Tibial nerve (tissue), 4 donors: Measurements from ENCODE around the gene SLC25A10. TPM values are rescaled to one million over a fixed set of nuclear protein-coding genes. Genes with fewer than 3 reads are reported as not detected.

ENCODE experiments used
- DNase-seq, 2 donors: peaks; one replicate each; pipeline ENCODE4 v3.0.0-alpha.2; 2019; ENCODE audit warnings: low spot score in 2 of 2
- H3K27ac ChIP-seq, 4 donors: fragments of 200-600 bp; sonication (generic) in 3 of 4; one replicate each; pipeline ENCODE4 v1.5.1; 2017 to 2019; ENCODE audit warnings: mild to moderate bottlenecking in 1 of 4
- H3K27me3 ChIP-seq, 2 donors: fragments of 200-600 bp; sonication (generic) in 1 of 2; one replicate each; pipeline versions ENCODE4 v1.5.1 to v1.6.0; 2017 to 2019
- H3K36me3 ChIP-seq, 3 donors: fragments of 200-600 bp; sonication (generic); one replicate each; pipeline ENCODE4 v1.5.1; 2018 to 2019
- H3K4me1 ChIP-seq, 4 donors: fragments of 200-600 bp; sonication (generic) in 3 of 4; one replicate each; pipeline ENCODE4 v1.5.1; 2017 to 2019
- H3K4me3 ChIP-seq, 4 donors: fragments of 200-600 bp; sonication (generic) in 3 of 4; one replicate each; pipeline ENCODE4 v1.5.1; 2017 to 2019; ENCODE audit warnings: mild to moderate bottlenecking in 1 of 4, moderate library complexity in 1 of 4
- H3K9me3 ChIP-seq, 4 donors: fragments of 200-600 bp; sonication (generic) in 3 of 4; one replicate each; pipeline ENCODE4 v1.5.1; 2017 to 2019
- EP300 ChIP-seq, 2 donors: sonication (generic); formaldehyde crosslinking; IDR thresholded peaks; one replicate each; pipeline ENCODE4 v1.6.1; 2017; ENCODE audit warnings: antibody characterized with exemption in 2 of 2, mild to moderate bottlenecking in 1 of 2
- POLR2A ChIP-seq, 2 donors: fragments of 450-650 bp; IDR thresholded peaks; one replicate each; pipeline ENCODE4 v1.6.1; 2017; ENCODE audit warnings: antibody characterized with exemption in 2 of 2, mild to moderate bottlenecking in 2 of 2, moderate library complexity in 2 of 2
- WGBS, 2 donors: methylation state at CpG; one replicate each; pipeline ENCODE4 v1.1.5; 2018; 5-methylcytosine and 5-hydroxymethylcytosine counted together
- total RNA-seq, 4 donors: library from RNA; depleted of rRNA; stranded (reverse); fragments of >200 nt; gene quantifications; one replicate each; pipeline ENCODE4 v1.1.0, GENCODE V29; 2016
- TF ChIP-seq, protein P1 (sequence below), 5 experiments: fragments of 200-600 bp in 3 of 5; fragments of 450-650 bp in 2 of 5; sonication (generic) in 3 of 5; IDR thresholded peaks; one replicate each; pipeline ENCODE4 v1.5.1; 2016 to 2019; ENCODE audit warnings: antibody characterized with exemption in 5 of 5, mild to moderate bottlenecking in 3 of 5, moderate library complexity in 2 of 5

Gene SLC25A10
- total RNA-seq, 4 donors from 2014 or later: 10.8 to 32.1 (median 22.6) TPM

- WGBS, 2 donors: 92 to 95% methylated on average over 17 to 39 of the region's 41 CpGs
- Histone ChIP-seq H3K36me3 (peaks cover 0 to 71% (median 39%) of the 10 kb centered on the region in 3 donors), H3K4me1 (peaks cover 0 to 27% (median 17%) of the 10 kb centered on the region in 4 donors), H3K27ac (no peak overlapping the region), H3K9me3 (no peaks in the 10 kb centered on the region), H3K27me3 (no peaks in the 10 kb centered on the region), H3K4me3 (no peak overlapping the region)
- TF ChIP-seq EP300 (IDR thresholded peaks at IDR 0.05) (no peak), POLR2A (IDR thresholded peaks at IDR 0.05) (no peak)
- TF ChIP-seq, protein P1, sequence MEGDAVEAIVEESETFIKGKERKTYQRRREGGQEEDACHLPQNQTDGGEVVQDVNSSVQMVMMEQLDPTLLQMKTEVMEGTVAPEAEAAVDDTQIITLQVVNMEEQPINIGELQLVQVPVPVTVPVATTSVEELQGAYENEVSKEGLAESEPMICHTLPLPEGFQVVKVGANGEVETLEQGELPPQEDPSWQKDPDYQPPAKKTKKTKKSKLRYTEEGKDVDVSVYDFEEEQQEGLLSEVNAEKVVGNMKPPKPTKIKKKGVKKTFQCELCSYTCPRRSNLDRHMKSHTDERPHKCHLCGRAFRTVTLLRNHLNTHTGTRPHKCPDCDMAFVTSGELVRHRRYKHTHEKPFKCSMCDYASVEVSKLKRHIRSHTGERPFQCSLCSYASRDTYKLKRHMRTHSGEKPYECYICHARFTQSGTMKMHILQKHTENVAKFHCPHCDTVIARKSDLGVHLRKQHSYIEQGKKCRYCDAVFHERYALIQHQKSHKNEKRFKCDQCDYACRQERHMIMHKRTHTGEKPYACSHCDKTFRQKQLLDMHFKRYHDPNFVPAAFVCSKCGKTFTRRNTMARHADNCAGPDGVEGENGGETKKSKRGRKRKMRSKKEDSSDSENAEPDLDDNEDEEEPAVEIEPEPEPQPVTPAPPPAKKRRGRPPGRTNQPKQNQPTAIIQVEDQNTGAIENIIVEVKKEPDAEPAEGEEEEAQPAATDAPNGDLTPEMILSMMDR (IDR thresholded peaks at IDR 0.05): no peak
- DNase-seq: no peak
These were observed 24.1 kb upstream of the SLC25A10 start for GRCh38 chr17:81687770-81688541.

DNA sequence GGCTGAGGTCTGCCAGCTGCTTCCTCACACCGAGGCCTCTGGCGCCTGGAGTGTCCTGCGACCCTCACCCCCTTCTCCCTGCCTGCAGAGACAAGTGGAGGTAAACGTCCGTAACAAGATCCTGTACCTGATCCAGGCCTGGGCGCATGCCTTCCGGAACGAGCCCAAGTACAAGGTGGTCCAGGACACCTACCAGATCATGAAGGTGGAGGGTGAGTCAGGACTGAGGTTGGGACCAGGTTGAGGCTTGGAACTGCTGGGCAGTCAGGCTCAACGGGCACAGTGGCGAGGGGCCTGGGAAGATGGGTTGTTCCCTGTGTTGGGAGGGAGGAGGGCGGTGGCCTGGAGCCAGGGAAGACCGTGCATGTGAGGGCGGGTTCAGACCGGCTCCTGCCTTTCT, 23.5 kb upstream of the SLC25A10 start:
- H3K27me3 ChIP-seq: no peaks in the 10 kb centered on the region
- 88 to 90% methylated on average over 14 of the region's 14 CpGs for WGBS, 2 donors
- H3K4me1 ChIP-seq: peaks cover 0 to 24% (median 15%) of the 10 kb centered on the region in 4 donors

DNA sequence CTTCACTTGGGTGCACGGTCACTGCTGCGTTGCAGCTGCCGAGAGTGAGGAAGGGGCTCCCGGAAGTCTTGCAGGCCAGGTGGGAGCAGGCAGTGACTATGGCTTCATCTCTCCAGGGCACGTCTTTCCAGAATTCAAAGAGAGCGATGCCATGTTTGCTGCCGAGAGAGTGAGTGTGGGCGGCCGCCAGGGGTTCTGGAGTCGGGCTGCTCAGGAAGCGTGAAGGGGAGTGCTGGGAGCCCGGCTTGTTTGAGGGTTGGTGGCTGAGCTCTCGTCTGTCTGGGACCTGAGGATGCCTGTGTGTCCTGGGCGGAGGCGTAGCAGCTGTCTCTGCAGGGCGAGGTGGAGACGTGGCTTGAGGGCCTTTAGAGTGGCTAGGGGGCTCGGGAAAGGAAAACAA, 22.0 kb upstream of the SLC25A10 start:
- TF ChIP-seq, protein P1 (IDR thresholded peaks at IDR 0.05): no peak
- no peak for TF ChIP-seq EP300 (IDR thresholded peaks at IDR 0.05)
- no peak for TF ChIP-seq POLR2A (IDR thresholded peaks at IDR 0.05)
- H3K36me3 ChIP-seq: peaks cover 6 to 93% (median 55%) of the 10 kb centered on the region in 3 donors
- 77 to 88% methylated on average over 15 to 18 of the region's 18 CpGs for WGBS, 2 donors

More for the DNA sequence above, 23.5 kb upstream of the SLC25A10 start:
- Histone ChIP-seq H3K4me3 (no peak overlapping the region), H3K9me3 (no peaks in the 10 kb centered on the region), H3K27ac (no peak overlapping the region), H3K36me3 (peaks cover 0 to 78% (median 41%) of the 10 kb centered on the region in 3 donors)
- no peak for DNase-seq
- TF ChIP-seq, protein P1 (IDR thresholded peaks at IDR 0.05): no peak
- TF ChIP-seq POLR2A (IDR thresholded peaks at IDR 0.05) (no peak), EP300 (IDR thresholded peaks at IDR 0.05) (no peak)

GRCh38 chr17:81690549-81690948, 21.5 kb upstream of the SLC25A10 start:
- no peaks in the 10 kb centered on the region for H3K27me3 ChIP-seq
- no peak overlapping the region for H3K27ac ChIP-seq
- H3K9me3 ChIP-seq: no peaks in the 10 kb centered on the region
- no peak for DNase-seq
- H3K36me3 ChIP-seq: peaks cover 7 to 97% (median 55%) of the 10 kb centered on the region in 3 donors
- TF ChIP-seq POLR2A (IDR thresholded peaks at IDR 0.05) (no peak), EP300 (IDR thresholded peaks at IDR 0.05) (no peak)
- TF ChIP-seq, protein P1 (IDR thresholded peaks at IDR 0.05): no peak
- H3K4me3 ChIP-seq: no peak overlapping the region
- WGBS, 2 donors: 92 to 100% methylated on average over 2 to 14 of the region's 17 CpGs
- peaks cover 0 to 11% (median 3%) of the 10 kb centered on the region in 4 donors for H3K4me1 ChIP-seq

More for the DNA sequence above, 22.0 kb upstream of the SLC25A10 start:
- no peak for DNase-seq
- Histone ChIP-seq H3K4me1 (peaks cover 0 to 16% (median 8%) of the 10 kb centered on the region in 4 donors), H3K27me3 (no peaks in the 10 kb centered on the region), H3K4me3 (no peak overlapping the region), H3K9me3 (no peaks in the 10 kb centered on the region), H3K27ac (no peak overlapping the region)

GRCh38 chr17:81691196-81691595, 20.9 kb upstream of the SLC25A10 start:
- Histone ChIP-seq H3K27ac (no peak overlapping the region), H3K36me3 (peaks cover 8 to 100% (median 53%) of the 10 kb centered on the region in 3 donors), H3K27me3 (no peaks in the 10 kb centered on the region), H3K4me1 (peaks cover 0 to 5% (median 0%) of the 10 kb centered on the region in 4 donors), H3K9me3 (no peaks in the 10 kb centered on the region), H3K4me3 (no peak overlapping the region)
- 88 to 92% methylated on average over 14 to 18 of the region's 18 CpGs for WGBS, 2 donors
- no peak for DNase-seq
- TF ChIP-seq, protein P1 (IDR thresholded peaks at IDR 0.05): no peak
- no peak for TF ChIP-seq EP300 (IDR thresholded peaks at IDR 0.05)
- TF ChIP-seq POLR2A (IDR thresholded peaks at IDR 0.05): no peak
